Activated T-cell treated with anti-CD3 and anti-CD28 coated beads, Interleukin-2, amount 50 U/mL, for 24 hours (primary cell): ENCODE results near the gene FAM163B.

Experiments
- DNase-seq: peaks from one replicate; pipeline ENCODE4 v3.0.0-alpha.2; 2020
- H3K27ac Mint-ChIP-seq: 2 replicates; pipeline ENCODE4 v1.8.0; 2020; ENCODE audit warnings: mild to moderate bottlenecking, mixed read lengths
- H3K27me3 Mint-ChIP-seq: 2 replicates; pipeline ENCODE4 v1.8.0; 2020; ENCODE audit warnings: mixed read lengths
- H3K36me3 Mint-ChIP-seq: 2 replicates; pipeline ENCODE4 v1.8.0; 2020; ENCODE audit warnings: low read depth, mixed read lengths
- H3K4me1 Mint-ChIP-seq: 2 replicates; pipeline ENCODE4 v1.8.0; 2020; ENCODE audit warnings: low read depth, mixed read lengths
- H3K4me3 Mint-ChIP-seq: 2 replicates; pipeline ENCODE4 v1.8.0; 2020; ENCODE audit warnings: mild to moderate bottlenecking, moderate library complexity, mixed read lengths
- H3K9me3 Mint-ChIP-seq: 2 replicates; pipeline ENCODE4 v1.8.0; 2020; ENCODE audit warnings: mixed read lengths

FAM163B gene

DNA sequence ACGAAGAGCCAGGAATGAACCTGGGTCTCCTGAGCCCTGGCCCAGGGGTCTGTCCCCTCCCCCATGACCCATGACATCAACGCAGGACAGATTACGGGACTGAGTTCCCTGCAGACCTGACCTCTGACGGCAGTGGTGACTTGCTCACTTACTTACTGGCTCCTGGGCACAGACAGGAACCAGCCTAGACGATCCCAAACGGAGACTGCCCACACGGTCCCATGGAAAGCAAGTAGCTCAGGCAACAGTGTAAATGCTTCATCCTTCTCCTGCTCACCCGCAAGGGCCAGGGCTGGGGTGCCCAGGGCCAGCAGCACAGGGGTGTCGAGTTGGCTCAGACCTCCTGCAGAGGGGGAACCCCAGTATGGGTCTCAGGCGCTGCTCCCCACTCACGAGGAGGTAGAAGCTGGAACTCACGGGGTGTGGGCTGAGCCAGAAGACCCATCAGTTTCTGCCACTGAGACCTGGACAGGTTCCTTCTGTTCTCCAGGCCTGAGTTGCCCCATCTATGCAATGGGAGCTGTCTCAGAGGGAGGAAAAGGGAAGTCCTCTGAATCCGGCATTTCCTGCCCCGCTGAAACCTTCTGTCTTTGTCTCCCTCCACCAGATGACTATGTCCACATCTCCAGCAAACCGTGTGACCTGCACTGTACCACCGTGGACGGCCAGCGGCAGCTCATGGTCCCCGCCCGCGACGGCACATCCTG, 69.0 kb downstream of the FAM163B start:
- Mint-ChIP-seq H3K27me3 (peaks cover 14% of the 10 kb centered on the region), H3K36me3 (no peaks in the 10 kb centered on the region), H3K4me1 (peaks cover 4% of the 10 kb centered on the region), H3K27ac (no peak overlapping the region), H3K4me3 (no peak overlapping the region), H3K9me3 (no peaks in the 10 kb centered on the region)
- no peak for DNase-seq

DNA sequence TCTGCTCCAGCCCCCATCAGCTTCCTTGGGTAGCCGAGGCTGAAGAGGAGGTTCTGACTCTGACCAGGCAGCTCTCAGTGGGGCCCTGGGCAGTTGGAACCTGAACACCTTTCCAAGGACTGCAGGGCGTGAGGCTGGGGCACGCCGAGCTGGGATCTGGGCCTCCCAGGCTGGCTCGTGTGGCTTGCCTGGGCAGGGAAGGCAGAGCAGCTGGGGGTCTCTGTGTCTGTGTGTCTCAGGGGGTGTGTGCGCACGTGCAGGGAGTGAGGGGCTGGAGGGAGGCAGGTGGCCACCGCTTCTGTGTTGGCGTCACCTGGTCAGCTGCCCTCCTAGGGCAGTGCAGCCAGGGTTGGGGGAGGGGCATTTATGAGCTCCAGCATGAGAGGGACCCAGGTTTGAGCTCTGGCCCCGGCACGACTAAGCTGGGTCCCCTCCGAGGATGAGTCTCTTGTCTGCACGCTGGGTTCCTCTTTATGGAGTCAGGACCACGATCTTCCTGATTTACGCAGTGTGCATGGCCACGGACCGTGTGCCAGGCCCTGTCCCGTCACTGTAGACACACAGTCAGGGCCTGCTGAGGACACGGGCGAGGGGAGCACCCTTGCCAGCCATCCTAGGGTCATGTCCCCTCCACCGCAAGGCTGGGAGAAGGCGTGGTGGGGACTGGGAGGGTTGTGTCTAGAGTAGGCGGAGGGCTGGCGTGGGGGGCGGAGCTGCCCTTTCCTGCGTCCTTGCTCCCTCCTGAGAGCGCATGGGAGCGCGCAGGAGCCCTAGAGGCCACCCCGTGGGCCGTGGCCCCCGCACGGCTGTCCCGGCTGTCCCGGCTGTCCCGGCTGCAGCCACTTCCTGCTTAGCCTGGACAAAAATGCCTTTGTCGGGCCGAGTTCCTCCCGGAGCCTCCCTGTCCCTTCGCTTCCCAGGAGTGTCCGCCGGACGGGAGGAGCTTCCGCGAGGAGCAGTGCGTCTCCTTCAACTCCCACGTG, 70.0 kb downstream of the FAM163B start:
- H3K4me1 Mint-ChIP-seq, result peaks cover 4% of the 10 kb centered on the region
- no peak overlapping the region for H3K4me3 Mint-ChIP-seq
- no peak overlapping the region for H3K27ac Mint-ChIP-seq
- peaks cover 14% of the 10 kb centered on the region for H3K27me3 Mint-ChIP-seq
- no peaks in the 10 kb centered on the region for H3K9me3 Mint-ChIP-seq
- DNase-seq, result no peak
- H3K36me3 Mint-ChIP-seq, result no peaks in the 10 kb centered on the region

DNA sequence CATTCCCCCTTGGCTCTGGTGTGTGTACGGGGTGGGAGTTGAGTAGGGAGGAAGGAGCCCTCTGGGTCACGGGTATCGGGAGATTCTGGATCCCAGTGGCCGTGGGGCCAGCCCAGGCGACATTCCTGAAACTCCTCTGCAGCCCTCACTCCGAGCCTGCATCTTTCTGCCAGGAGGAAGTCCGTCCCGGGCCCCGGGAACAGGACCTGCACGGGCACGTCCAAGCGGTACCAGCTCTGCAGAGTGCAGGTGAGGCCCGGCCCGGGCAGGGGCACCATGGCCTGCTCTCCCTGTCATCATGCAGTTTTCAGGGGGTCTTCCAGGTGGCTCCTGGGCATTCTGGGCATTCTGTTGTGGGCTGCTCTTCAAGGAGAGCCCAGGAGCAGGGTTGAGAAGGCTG, 71.0 kb downstream of the FAM163B start:
- Mint-ChIP-seq H3K4me1 (peaks cover 10% of the 10 kb centered on the region), H3K27ac (no peak overlapping the region), H3K36me3 (no peaks in the 10 kb centered on the region), H3K4me3 (no peak overlapping the region), H3K9me3 (no peaks in the 10 kb centered on the region), H3K27me3 (peaks cover 18% of the 10 kb centered on the region)
- DNase-seq, result no peak

DNA sequence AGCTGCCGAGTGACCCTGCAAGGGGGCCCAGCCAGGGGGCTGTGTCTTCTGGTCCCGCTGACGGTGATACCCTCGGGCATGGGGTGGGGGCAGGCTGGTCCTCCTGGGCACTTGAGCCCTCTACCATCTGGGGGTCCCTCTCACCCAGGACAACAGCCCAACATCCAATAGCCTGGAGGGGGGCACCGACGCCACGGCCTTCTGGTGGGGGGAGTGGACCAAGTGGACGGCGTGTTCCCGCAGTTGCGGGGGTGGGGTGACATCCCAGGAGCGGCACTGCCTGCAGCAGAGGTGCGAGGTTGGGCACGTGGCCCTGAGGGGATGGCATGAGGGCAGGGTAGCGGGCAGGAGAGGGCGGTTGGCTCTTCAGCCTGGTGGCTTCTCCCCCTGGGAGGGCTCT, 71.9 kb downstream of the FAM163B start:
- H3K27me3 Mint-ChIP-seq, result peaks cover 24% of the 10 kb centered on the region
- peaks cover 16% of the 10 kb centered on the region for H3K4me1 Mint-ChIP-seq
- no peak for DNase-seq
- no peak overlapping the region for H3K27ac Mint-ChIP-seq
- no peaks in the 10 kb centered on the region for H3K36me3 Mint-ChIP-seq
- H3K4me3 Mint-ChIP-seq, result no peak overlapping the region
- H3K9me3 Mint-ChIP-seq, result no peaks in the 10 kb centered on the region

DNA sequence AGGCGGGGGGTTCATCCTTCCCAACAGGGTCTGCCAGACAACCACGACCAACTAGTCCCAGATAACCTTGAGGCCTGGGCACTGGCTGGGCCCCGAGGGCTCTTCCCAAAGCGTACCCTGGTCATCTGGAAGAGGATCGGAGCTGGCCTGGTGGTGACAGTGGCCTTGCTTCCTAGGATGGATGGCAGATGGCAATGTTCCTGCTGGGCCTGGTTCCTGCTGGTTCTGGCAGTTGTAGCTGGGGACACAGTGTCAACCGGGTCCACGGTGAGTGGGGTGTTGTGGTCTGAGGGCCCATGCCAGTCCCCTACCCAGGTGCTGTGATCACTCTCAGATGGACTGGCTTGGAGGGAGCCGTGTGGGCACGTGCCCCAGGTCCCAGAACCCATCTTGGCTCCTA, 72.7 kb downstream of the FAM163B start:
- no peak for DNase-seq
- H3K9me3 Mint-ChIP-seq, result no peaks in the 10 kb centered on the region
- H3K4me3 Mint-ChIP-seq, result no peak overlapping the region
- H3K27me3 Mint-ChIP-seq, result peaks cover 24% of the 10 kb centered on the region
- no peaks in the 10 kb centered on the region for H3K36me3 Mint-ChIP-seq
- H3K4me1 Mint-ChIP-seq, result peaks cover 16% of the 10 kb centered on the region
- no peak overlapping the region for H3K27ac Mint-ChIP-seq

DNA sequence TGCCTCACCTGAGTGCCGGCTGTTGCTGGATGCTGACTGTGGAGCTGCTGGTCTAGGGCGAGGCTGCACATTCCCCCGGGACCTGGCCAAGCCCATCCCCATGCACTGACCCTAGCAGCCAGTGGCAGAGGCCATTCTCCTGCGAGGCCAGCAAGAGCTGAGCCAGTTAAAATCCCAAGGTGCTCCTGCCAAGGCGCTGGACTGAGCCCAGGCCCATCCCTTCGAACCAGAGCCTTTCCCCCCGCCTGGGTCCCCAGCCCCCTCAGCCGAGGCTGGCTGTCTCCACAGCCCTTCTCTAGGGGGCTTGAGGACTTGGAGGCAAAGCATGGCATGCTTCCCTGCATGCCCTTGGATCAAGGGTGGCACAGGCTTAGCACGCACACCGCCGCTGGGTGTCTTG, 73.1 kb downstream of the FAM163B start:
- DNase-seq, result no peak
- Mint-ChIP-seq H3K27ac (no peak overlapping the region), H3K4me3 (no peak overlapping the region), H3K27me3 (peaks cover 24% of the 10 kb centered on the region), H3K9me3 (no peaks in the 10 kb centered on the region), H3K36me3 (no peaks in the 10 kb centered on the region), H3K4me1 (peaks cover 16% of the 10 kb centered on the region)

DNA sequence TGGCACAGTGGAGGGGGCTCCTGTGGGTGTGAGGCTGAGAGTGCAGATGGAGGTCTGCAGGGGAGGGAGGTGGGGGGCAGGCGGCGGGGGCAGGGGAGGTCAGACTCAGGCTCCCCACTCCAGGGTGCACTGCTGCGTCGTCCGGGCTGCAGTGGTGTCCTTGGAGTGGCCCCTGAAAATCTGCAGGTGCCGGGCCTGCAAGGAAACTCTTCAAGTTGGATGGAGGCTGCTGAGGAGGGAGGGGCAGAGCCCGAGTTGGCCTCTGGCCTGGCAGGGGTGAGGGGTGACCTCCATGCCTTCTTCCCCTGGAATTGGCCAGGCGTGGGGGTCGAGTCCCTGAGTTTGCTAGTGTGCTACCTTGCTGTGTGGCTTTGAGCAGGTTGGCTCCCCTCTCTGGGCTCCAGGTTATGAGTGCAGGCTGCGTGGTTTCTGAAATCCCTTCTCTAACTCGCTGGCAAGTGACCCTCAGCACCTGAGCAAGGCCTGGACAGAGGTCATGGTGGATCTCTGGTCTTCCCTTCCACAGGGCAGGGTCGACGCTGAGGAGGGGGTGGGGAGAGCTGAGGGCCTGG, 73.8 kb downstream of the FAM163B start:
- H3K36me3 Mint-ChIP-seq, result no peaks in the 10 kb centered on the region
- no peak overlapping the region for H3K4me3 Mint-ChIP-seq
- peaks cover 24% of the 10 kb centered on the region for H3K27me3 Mint-ChIP-seq
- H3K9me3 Mint-ChIP-seq, result no peaks in the 10 kb centered on the region
- no peak for DNase-seq
- H3K4me1 Mint-ChIP-seq, result peaks cover 16% of the 10 kb centered on the region
- H3K27ac Mint-ChIP-seq, result no peak overlapping the region

DNA sequence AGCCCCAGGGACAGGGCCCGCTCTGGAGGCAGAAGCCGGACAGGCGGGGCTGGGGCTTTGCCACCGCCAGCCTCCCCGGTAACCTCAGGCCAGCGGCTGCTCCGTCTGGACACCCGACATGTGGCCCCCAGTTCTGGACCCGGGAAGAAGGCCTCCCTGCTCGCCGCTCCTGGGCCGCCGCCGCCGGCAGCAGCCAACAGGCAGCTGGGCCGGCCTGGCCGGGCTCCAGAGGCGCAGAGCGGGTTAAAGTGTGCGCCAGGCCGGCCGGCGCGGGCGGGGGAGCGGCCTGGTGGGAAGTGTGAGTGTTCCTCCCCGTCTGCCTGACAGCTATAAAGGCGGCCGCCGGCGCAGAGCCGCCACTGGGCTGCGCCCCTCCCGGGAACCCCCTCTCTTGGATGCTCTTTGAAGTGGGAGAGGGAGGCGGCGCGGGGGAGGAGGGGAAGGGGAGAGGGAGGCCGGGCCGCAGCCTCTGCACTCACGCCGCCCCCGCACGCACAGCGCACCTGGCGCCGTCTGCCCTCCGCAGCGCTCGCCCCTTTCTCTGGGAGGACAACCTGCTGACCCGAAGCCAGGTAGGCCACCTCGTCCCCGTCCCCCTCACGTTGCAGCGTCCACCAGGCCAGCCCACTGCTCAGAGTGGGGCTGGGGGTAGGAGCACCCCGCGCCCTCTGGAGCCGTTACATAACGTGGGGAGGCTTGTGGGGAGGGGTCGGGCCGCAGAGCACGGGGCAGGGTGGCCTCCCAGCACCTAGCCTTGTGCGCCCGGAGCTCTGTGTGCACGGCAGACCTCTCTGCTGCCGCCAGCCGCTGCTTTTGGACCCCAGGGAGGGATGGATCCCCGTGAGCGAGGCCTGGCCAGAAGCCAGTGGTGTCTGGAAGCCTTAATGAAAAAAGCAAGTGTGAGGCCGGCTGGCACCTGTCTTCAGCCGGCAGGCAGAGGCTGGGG, 74.6 kb downstream of the FAM163B start, which contains the start of gene ADAMTSL2:
ADAMTSL2 (plus strand) TSS at position 359 of the 946 bp plus-strand sequence. CDS start 2,009 bp downstream, outside the sequence.
- peak; percentile 57 for DNase-seq
- Mint-ChIP-seq H3K9me3 (no peaks in the 10 kb centered on the region), H3K4me1 (peaks cover 16% of the 10 kb centered on the region), H3K36me3 (no peaks in the 10 kb centered on the region), H3K27me3 (peaks cover 24% of the 10 kb centered on the region), H3K4me3 (no peak within 1 kb of the TSS), H3K27ac (no peak within 1 kb of the TSS)

DNA sequence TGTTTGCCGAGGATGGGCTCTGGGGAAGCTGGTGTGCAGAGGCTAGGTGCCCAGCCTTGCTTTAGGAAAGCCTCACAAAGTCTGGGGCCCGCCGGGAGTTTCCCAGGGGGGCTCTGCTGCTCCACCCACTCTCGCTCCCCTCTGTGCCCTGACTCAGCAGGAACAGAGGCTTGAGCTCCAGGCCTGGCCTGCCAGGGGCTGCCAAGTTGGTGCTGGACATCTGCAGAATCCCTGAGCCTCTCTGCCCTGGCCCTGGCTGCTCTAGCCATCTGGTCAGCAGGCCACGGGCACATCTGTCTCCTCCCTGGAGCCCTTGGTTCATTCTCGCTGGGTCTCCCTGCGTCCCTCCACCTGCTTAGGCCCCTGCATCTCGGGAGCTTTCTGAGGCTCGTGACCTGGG, 75.3 kb downstream of the FAM163B start:
- Mint-ChIP-seq H3K4me3 (no peak overlapping the region), H3K27ac (no peak overlapping the region), H3K4me1 (peaks cover 12% of the 10 kb centered on the region), H3K36me3 (no peaks in the 10 kb centered on the region), H3K27me3 (peaks cover 20% of the 10 kb centered on the region), H3K9me3 (no peaks in the 10 kb centered on the region)
- no peak for DNase-seq

DNA sequence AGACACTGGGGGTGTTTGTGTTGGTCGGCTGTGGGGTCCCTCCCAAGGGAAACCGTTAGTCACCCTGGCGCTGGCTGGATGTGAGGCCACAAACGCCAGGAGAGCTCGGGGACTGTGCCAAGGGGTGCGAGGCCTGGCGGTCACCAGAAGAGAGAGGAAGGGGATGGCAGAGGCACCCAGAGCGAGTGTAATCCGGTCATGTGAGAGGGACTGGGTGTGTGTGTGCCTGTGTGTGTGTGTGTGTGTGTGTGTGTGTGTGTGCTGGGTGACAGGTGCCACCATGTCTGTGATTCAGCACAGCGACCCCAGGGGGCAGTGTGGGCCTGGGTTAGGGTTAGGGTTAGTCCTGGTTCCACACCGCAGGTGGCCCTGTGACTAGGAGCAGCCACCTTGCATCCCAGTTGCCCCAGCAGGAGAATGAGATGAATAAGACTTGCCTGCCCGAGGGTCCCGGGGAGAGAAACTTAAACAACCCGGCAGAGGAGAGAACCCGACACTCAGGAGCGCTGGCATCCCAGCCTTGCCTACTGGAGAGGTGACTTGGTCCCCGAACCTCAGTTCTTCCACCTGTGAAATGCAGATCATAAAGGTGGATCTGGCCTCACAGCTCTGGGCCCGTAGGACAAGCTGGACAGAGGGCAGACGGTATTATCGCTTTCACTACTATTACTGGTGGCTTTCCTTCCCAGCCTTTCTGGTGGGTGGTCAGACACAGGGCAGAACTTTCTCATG, 76.1 kb downstream of the FAM163B start:
- peaks cover 12% of the 10 kb centered on the region for H3K4me1 Mint-ChIP-seq
- peaks cover 20% of the 10 kb centered on the region for H3K27me3 Mint-ChIP-seq
- no peak overlapping the region for H3K27ac Mint-ChIP-seq
- DNase-seq, result peak; percentile 76
- H3K9me3 Mint-ChIP-seq, result no peaks in the 10 kb centered on the region
- no peak overlapping the region for H3K4me3 Mint-ChIP-seq
- H3K36me3 Mint-ChIP-seq, result no peaks in the 10 kb centered on the region

DNA sequence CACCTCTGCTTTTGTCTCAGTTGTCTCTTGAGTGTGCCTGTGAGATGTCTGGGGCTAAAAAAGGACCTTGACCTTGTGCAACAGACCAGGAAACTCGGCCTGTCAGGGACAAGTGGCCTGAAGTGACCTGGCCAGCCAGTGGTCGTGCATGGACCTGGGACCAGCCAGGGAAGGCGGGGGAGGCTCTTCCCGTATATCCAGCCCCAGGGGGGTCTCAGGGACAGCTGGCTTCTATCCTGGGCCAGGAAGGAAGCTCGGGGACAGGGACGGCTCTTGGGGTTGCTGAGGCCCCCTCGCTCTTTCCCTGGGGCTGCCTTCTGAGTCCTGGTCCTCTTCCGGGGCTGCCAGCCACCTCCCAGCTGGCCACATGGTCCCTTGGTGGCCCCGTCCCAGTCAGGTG, 77.9 kb downstream of the FAM163B start:
- no peak for DNase-seq
- no peak overlapping the region for H3K4me3 Mint-ChIP-seq
- no peaks in the 10 kb centered on the region for H3K36me3 Mint-ChIP-seq
- H3K27ac Mint-ChIP-seq, result no peak overlapping the region
- H3K4me1 Mint-ChIP-seq, result peaks cover 15% of the 10 kb centered on the region
- H3K9me3 Mint-ChIP-seq, result no peaks in the 10 kb centered on the region
- peaks cover 21% of the 10 kb centered on the region for H3K27me3 Mint-ChIP-seq

DNA sequence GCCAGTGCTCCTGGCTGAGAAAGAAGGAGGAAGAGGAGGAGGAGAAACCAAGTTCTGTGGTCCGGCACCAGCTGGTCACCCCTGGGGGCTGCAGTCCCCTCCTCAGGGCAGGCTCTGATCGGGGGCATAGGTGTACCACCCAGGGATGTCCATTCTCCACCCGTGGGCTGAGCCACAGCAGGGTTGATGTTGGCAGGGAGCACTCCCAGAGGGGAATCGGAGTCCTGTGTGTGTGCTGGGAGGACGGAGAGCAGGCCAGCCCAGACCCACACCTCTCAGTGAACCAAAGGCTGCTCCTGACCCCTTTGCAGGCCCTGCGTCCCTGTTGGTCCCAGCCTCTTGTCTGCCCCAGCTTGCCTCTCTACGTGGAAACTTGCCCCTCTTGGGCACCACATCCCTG, 79.3 kb downstream of the FAM163B start:
- Mint-ChIP-seq H3K4me3 (no peak overlapping the region), H3K36me3 (no peaks in the 10 kb centered on the region), H3K9me3 (no peaks in the 10 kb centered on the region), H3K27ac (no peak overlapping the region), H3K27me3 (peaks cover 13% of the 10 kb centered on the region), H3K4me1 (peaks cover 15% of the 10 kb centered on the region)
- no peak for DNase-seq

DNA sequence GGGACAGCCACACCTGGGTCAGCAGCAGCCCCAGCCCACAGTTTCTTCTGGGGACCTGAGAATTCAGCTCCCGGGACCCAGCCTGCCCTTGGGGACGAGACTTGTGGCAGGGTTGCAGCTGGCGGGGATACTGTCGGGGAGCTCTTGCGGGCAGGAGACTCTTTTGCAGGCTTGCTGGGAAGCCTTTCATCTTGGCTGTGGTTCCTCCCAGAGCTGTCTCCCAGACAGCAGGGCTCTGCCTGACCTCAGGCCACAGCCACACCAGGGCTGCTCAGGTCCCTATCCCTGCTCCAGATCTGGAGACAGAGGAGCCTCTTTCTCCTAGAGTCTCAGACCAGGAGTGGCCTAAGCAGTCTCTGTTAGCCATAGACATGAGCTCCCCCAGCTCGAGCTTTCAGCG, 79.7 kb downstream of the FAM163B start:
- H3K4me1 Mint-ChIP-seq, result peaks cover 15% of the 10 kb centered on the region
- peaks cover 13% of the 10 kb centered on the region for H3K27me3 Mint-ChIP-seq

More for the DNA sequence above, 79.7 kb downstream of the FAM163B start:
- Mint-ChIP-seq H3K9me3 (no peaks in the 10 kb centered on the region), H3K27ac (no peak overlapping the region), H3K36me3 (no peaks in the 10 kb centered on the region), H3K4me3 (no peak overlapping the region)
- DNase-seq, result no peak
